ENCODE results near the gene LRRC18. TPM values are rescaled to one million over a fixed set of nuclear protein-coding genes. Genes with fewer than 3 reads are reported as not detected.

The LRRC18 gene
- total RNA-seq = 1 to 10 TPM; 3.1 to 4.5 TPM
- 1 to 10 TPM; 1.8 to 2.4 TPM for polyA plus RNA-seq
- long read RNA-seq, donor 1 = 0 reads
- long read RNA-seq, donor 2 = 0 reads
- long read RNA-seq, donor 3 = 0 reads
- long read RNA-seq, donor 4 = 0 reads
- long read RNA-seq, donor 5 = 0 reads

DNA sequence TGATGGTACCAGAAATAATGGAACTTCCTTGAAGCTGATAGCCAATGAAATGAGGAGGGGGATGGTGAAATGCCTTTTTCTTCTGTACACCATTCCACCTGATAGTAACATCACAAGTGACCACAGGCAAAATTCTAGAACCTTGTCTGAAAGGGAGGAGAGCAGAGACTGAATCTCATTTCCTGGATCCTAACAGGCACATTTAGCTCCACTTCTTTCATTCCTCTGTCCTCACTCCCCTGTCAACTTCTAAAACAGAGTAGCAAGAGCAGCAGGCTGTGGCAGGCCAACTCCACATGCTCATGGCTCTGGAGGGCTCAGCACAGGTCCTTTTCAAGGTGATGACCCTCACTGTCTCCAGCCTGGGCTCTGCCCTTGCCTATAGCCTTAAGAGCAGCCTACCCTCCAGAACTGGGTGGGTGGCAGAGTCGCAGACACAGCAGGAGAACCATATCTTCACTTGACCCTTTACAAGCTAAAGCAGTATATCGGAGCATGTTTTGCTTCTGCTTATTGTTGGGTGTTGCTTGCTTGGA, at the start of gene LRRC18:
TSS of gene LRRC18 (minus strand) at position 51 of the 536 bp plus-strand sequence. CDS start 25,685 bp downstream, outside the sequence.
- no peak within 1 kb of the TSS for H3K4me3 ChIP-seq
- 95 to 98% methylated on average over 2 of the region's 2 CpGs for WGBS, 2 donors
- DNase-seq = no peak
- TF ChIP-seq, protein P1, sequence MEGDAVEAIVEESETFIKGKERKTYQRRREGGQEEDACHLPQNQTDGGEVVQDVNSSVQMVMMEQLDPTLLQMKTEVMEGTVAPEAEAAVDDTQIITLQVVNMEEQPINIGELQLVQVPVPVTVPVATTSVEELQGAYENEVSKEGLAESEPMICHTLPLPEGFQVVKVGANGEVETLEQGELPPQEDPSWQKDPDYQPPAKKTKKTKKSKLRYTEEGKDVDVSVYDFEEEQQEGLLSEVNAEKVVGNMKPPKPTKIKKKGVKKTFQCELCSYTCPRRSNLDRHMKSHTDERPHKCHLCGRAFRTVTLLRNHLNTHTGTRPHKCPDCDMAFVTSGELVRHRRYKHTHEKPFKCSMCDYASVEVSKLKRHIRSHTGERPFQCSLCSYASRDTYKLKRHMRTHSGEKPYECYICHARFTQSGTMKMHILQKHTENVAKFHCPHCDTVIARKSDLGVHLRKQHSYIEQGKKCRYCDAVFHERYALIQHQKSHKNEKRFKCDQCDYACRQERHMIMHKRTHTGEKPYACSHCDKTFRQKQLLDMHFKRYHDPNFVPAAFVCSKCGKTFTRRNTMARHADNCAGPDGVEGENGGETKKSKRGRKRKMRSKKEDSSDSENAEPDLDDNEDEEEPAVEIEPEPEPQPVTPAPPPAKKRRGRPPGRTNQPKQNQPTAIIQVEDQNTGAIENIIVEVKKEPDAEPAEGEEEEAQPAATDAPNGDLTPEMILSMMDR (IDR thresholded peaks at IDR 0.05; ENCODE audit: control extremely low read depth, extremely low read depth) = no peak
- peaks cover 0 to 8% (median 0%) of the 10 kb centered on the region in 5 donors for H3K4me1 ChIP-seq (ENCODE audit: control insufficient read depth in 5 of 5, insufficient read depth in 5 of 5, low read length in 5 of 5)
- H3K36me3 ChIP-seq (ENCODE audit: control insufficient read depth in 4 of 4, insufficient read depth in 4 of 4, low read length in 4 of 4) = no peaks in the 10 kb centered on the region
- no peak within 1 kb of the TSS for H3K27ac ChIP-seq (ENCODE audit: low read depth in 1 of 2, low read length in 1 of 2)
- ATAC-seq (ENCODE audit: insufficient read depth, low FRiP score) = no peak
- no peaks in the 10 kb centered on the region for H3K27me3 ChIP-seq (ENCODE audit: control insufficient read depth in 3 of 3, insufficient read depth in 3 of 3, low read length in 2 of 3)
- H3K9me3 ChIP-seq (ENCODE audit: control insufficient read depth in 4 of 4, insufficient read depth in 3 of 4, low read length in 3 of 4) = no peaks in the 10 kb centered on the region
- no peak within 1 kb of the TSS for H3K9ac ChIP-seq (ENCODE audit: insufficient read depth in 1 of 2, low read length in 2 of 2)

DNA sequence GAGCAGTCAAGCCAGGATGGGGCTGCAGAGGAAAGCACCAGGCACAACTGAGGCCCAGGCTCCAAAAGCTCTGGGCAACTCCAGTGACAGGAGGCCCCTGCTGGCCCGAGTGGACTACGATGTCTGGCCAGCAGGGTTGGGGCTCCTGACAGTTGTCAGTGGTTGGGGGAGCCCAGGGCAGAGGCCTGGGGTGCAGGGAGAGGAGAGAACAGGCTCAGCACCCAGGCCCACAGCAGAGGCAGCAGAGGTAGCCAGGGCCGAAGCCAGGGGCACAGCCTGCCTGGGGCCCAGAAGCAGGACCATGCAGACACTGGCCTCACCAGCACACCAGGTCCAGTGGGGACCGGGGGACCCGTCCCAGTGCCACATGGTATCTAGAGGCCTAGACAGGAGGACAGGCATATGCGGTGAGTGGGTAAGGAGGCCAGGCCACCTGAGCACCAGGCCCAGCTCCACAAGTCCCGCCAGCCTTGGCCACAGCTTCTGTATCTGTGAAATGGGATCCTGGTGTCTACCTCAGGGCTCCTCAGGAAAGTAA, 46.0 kb upstream of the LRRC18 start:
- Histone ChIP-seq H3K27ac (ENCODE audit: low read depth in 1 of 2, low read length in 1 of 2) (no peak overlapping the region), H3K4me3 (no peak overlapping the region), H3K4me1 (ENCODE audit: control insufficient read depth in 5 of 5, insufficient read depth in 5 of 5, low read length in 5 of 5) (peaks cover 0 to 8% (median 0%) of the 10 kb centered on the region in 5 donors), H3K9ac (ENCODE audit: insufficient read depth in 1 of 2, low read length in 2 of 2) (no peak overlapping the region), H3K36me3 (ENCODE audit: control insufficient read depth in 4 of 4, insufficient read depth in 4 of 4, low read length in 4 of 4) (peaks cover 0 to 1% (median 0%) of the 10 kb centered on the region in 4 donors), H3K27me3 (ENCODE audit: control insufficient read depth in 3 of 3, insufficient read depth in 3 of 3, low read length in 2 of 3) (no peaks in the 10 kb centered on the region), H3K9me3 (ENCODE audit: control insufficient read depth in 4 of 4, insufficient read depth in 3 of 4, low read length in 3 of 4) (no peaks in the 10 kb centered on the region)
- TF ChIP-seq, protein P1 (IDR thresholded peaks at IDR 0.05; ENCODE audit: control extremely low read depth, extremely low read depth) = no peak
- ATAC-seq (ENCODE audit: insufficient read depth, low FRiP score) (no peak), DNase-seq (no peak)
- WGBS, 2 donors = 97 to 98% methylated on average over 7 of the region's 7 CpGs

DNA sequence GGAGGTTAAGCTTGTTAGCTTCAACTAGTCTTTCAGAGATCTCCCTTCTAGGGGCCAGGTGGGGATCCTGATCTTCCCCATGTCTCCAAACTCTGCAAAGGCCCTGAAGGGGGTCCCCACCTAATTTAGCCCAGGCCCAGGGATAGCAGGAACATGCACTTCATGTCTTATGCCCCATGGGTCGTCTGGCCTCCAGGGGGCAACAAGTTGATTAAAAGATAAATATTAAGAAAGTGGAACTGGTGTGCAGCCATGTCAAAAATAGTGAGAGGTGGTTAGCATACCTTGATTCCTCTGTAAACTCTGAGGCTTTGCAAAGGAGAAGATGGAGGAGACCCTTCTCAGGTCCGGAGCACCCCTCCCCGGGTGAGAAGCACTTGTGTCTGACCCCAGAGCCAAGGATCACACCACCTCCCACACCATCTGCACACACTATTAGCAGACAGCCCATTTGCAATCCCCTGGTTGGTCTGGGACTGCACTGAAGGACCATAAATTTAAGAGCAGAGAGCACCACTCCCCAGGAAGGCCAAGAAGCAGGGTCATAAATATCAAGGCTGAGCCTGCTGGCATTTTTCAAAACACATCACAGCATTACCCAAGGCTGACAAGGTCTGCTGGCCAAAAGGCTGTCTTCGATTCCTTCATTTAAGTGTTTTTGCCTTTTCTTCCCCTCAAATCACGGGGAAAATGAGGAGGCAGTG, 44.2 kb upstream of the LRRC18 start:
- Histone ChIP-seq H3K27ac (ENCODE audit: low read depth in 1 of 2, low read length in 1 of 2) (no peak overlapping the region), H3K9me3 (ENCODE audit: control insufficient read depth in 4 of 4, insufficient read depth in 3 of 4, low read length in 3 of 4) (no peaks in the 10 kb centered on the region), H3K27me3 (ENCODE audit: control insufficient read depth in 3 of 3, insufficient read depth in 3 of 3, low read length in 2 of 3) (no peaks in the 10 kb centered on the region), H3K9ac (ENCODE audit: insufficient read depth in 1 of 2, low read length in 2 of 2) (no peak overlapping the region), H3K4me3 (no peak overlapping the region), H3K4me1 (ENCODE audit: control insufficient read depth in 5 of 5, insufficient read depth in 5 of 5, low read length in 5 of 5) (peaks cover 0 to 17% (median 3%) of the 10 kb centered on the region in 5 donors), H3K36me3 (ENCODE audit: control insufficient read depth in 4 of 4, insufficient read depth in 4 of 4, low read length in 4 of 4) (peaks cover 0 to 1% (median 0%) of the 10 kb centered on the region in 4 donors)
- TF ChIP-seq, protein P1 (IDR thresholded peaks at IDR 0.05; ENCODE audit: control extremely low read depth, extremely low read depth) = no peak
- DNase-seq (no peak), ATAC-seq (ENCODE audit: insufficient read depth, low FRiP score) (no peak)
- WGBS, 2 donors = 73 to 80% methylated on average over 5 of the region's 5 CpGs
